NCI-H446 treated with DMSO at 0.1 percent for 48 hours (cell line): Measurements from ENCODE around the gene RTL9.
"Not testable (repeated sequence)": the region's sequence is repeated elsewhere in the genome, so short reads cannot be mapped to it uniquely, and the experiment has no call there.

Experiments
- DNase-seq: peaks from one replicate; lab custom pipeline; 2025; lab: John Stamatoyannopoulos, UW

RTL9 gene

GRCh38 chrX:110358548-110358947 lies at the start of gene RTL9:
Gene RTL9, plus strand, starts transcription at chrX:110358848. Its CDS starts 91,770 bp downstream, at chrX:110450618.
- no peak for DNase-seq

GRCh38 chrX:110310000-110310790 lies 48.5 kb upstream of the RTL9 start:
- no peak for DNase-seq

- no peak for DNase-seq
Observed at GRCh38 chrX:110310896-110311295, 47.8 kb upstream of the RTL9 start.

GRCh38 chrX:110311437-110312230 lies 47.0 kb upstream of the RTL9 start:
- no peak for DNase-seq

GRCh38 chrX:110315551-110315950 lies 43.1 kb upstream of the RTL9 start:
- DNase-seq, result peak; percentile 26

- DNase-seq, result no peak
Observed at GRCh38 chrX:110316351-110317060, 42.1 kb upstream of the RTL9 start.

GRCh38 chrX:110317061-110317819 lies 41.4 kb upstream of the RTL9 start:
- no peak for DNase-seq

- peak; percentile 60 for DNase-seq
Observed at GRCh38 chrX:110317820-110318663, 40.6 kb upstream of the RTL9 start, which contains the start of gene AMMECR1. Gene AMMECR1, minus strand, starts transcription at chrX:110318085. Its CDS starts 14 bp downstream, at chrX:110318071.

GRCh38 chrX:110318664-110318968 lies 40.0 kb upstream of the RTL9 start:
- no peak for DNase-seq

GRCh38 chrX:110320381-110320987 lies 38.2 kb upstream of the RTL9 start:
- DNase-seq, result no peak

GRCh38 chrX:110321081-110321480 lies 37.6 kb upstream of the RTL9 start:
- DNase-seq, result no peak

GRCh38 chrX:110321670-110322069 lies 37.0 kb upstream of the RTL9 start:
- DNase-seq, result no peak

- DNase-seq, result peak; percentile 64
Observed at GRCh38 chrX:110322603-110323002, 36.0 kb upstream of the RTL9 start.

- no peak for DNase-seq
Observed at GRCh38 chrX:110326712-110327111, 31.9 kb upstream of the RTL9 start.

GRCh38 chrX:110327336-110327735 lies 31.3 kb upstream of the RTL9 start:
- no peak for DNase-seq

GRCh38 chrX:110328613-110329012 lies 30.0 kb upstream of the RTL9 start:
- not testable (repeated sequence) for DNase-seq

- no peak for DNase-seq
Observed at GRCh38 chrX:110331444-110332030, 27.1 kb upstream of the RTL9 start.

GRCh38 chrX:110333458-110333857 lies 25.2 kb upstream of the RTL9 start:
- not testable (repeated sequence) for DNase-seq

- DNase-seq, result no peak
Observed at GRCh38 chrX:110338935-110339334, 19.7 kb upstream of the RTL9 start.
